SW480 (cell line): ENCODE results near the gene RAPGEF6.
"Not testable (repeated sequence)": the region's sequence is repeated elsewhere in the genome, so short reads cannot be mapped to it uniquely, and the experiment has no call there.

Experiments
- DNase-seq: peaks from one replicate; pipeline ENCODE4 v3.0.0-alpha.2; 2016; ENCODE audit warnings: low spot score

The RAPGEF6 gene

DNA sequence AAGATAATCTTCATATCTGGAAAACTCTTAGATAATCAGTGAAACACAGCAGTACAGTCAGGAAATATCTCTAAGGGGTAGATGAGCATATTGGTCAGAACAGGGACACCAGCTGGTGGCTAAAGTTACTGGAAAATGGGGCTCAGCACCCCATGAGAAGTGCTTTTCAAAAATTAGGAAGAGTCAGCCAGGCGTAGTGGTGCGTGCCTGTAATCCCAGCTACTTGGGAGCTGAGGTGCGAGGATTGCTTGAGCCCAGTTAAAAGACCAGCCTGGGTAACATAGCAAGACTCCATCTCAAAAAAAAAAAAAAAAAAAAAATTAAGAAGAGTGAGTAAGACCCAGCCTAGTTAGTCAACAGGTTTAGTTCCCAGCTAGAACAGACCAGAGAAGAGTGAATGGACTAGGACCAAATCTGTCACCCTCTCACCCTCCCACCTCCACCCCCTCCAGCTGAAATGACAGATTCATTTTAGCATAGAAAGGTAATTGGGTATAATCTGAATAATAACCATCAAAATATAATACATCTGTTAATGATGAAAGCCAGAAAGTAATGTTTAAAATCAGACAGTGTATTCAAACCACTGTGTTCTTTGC is 250.3 kb downstream of the RAPGEF6 start:
- no peak for DNase-seq

DNA sequence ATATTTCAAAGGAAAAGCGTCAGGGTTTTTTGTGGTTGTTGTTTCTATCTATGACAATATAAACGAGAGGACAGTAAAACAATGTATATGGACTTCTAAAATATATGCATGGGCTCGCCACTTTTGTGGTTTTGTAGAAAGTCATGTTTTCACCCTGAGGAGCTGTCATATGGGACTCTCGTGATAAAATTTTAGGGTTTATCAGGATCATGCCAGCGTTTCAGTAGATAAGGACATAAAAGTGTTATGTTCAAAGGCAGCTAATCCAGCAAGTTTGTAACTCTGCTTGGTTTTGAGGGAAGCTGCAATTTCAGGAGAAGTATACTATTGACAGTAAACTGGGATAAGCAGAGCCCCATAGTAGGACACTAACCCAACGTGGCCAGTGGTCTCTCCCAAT is 250.9 kb downstream of the RAPGEF6 start:
- no peak for DNase-seq

DNA sequence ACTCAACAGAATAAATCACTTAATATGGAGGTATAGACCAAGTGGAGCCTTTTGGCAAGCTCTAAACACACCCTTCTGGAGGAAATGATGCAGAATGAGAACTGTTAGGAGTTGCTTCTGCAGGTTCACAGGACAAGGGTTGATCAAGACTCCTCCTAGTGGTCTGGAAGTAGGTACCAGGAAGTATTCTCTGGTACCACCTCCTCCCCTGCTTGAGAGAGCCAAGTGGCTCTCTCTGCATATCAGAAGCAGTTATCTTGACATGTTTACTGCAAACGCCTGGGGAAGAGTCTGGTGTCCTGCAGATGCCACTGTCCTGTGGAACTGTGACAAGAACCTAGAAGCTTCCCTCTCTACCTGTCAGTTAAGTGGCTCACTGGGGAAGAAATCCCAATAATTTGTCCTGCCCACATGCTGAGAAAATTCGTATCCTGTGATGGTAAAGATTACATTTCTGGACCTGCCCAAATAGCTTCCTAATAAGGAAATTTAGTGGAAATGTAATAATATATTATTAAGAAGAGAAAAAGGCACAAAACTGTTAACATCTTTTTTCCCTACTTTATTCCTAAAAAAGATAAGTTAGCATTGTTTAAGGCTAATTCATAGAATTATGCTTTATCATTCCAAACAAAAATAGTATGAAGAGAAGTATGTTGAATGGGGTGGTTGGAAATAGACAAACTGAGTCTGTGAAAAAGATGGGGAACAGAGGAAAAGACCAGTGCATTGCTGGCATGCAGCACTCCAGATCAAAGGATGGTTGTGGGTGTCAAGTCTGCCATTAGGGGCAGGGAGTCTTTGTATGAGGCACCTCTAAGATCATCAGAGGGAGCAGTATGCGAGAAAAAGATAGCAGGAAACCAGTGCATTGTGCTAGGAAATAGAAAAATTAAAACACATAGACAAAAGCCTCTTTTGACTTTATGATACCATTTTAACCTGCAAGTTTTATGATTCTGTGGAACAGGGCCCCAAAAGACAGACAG is 252.3 kb downstream of the RAPGEF6 start:
- peak; percentile 75 for DNase-seq

DNA sequence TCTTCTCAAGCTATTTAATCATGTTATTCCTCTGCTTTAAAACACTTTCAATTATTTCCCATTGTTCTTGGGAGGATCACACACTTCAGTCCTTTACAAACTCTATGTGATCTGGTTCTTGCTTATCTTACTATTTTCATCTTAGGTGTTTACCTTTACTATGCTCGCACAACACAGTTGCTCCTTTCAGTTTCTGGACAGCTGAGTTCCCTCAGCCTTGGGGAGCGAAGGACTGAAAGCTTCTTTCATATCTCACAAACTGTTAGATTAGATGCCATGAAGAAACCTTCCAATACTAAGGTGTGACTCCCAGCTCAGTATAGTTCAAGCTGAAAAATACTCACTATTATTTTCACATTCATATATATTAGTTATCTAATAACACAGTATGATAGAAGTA is 253.3 kb downstream of the RAPGEF6 start:
- DNase-seq, result no peak

DNA sequence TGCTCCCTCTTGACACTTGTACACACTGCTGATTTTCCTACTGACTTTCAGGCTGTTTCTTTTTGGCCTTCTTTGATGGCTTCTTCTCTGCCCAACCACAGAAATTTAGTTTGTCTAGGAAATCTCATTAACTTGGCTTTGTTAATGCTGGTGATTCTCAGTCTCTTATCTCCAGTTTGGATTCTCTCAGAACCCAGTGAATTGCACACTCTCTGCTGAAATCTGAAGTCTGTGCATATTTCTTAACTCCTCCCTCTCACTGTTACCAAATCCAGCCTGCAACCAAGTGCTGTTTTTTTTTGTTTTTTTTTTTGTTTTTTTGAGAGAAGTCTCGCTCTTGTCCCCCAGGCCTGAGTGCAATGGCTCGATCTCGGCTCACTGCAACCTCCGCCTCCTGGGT is 254.0 kb downstream of the RAPGEF6 start:
- no peak for DNase-seq

DNA sequence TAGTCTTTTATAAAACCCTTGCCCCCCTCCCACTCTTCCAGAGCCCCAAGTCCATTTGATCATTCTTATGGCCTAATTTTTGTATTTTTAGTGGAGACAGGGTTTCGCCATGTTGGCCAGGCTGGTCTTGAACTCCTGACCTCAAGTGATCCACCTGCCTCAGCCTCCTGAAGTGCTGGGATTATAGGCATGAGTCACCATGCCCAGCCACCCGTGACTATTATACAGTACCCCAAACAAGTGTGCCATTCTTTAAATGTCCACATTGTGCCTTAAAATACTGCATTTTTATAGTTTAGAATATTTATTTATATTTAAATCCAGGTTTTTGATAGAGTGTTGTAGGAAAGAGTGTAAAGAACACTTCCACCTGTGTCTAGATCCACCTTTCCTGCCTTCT is 254.8 kb downstream of the RAPGEF6 start:
- not testable (repeated sequence) for DNase-seq

DNA sequence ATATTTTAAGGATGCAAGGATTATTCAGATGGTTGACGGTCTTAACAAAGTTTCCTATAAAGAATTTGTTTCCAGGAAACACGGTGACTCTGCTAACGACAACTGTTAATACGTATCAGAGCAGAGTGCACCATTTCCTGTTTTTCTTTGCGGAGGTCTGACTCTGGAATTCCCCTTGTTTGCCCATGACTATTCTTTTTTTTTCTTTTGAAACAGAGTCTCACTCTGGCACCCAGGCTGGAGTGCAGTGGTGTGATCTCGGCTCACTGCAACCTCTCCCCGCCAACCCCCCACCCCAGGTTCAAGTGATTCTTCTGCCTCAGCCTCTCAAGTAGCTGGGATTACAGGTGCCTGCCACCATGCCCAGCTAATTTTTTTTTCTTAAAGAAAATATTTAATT is 255.3 kb downstream of the RAPGEF6 start:
- no peak for DNase-seq

DNA sequence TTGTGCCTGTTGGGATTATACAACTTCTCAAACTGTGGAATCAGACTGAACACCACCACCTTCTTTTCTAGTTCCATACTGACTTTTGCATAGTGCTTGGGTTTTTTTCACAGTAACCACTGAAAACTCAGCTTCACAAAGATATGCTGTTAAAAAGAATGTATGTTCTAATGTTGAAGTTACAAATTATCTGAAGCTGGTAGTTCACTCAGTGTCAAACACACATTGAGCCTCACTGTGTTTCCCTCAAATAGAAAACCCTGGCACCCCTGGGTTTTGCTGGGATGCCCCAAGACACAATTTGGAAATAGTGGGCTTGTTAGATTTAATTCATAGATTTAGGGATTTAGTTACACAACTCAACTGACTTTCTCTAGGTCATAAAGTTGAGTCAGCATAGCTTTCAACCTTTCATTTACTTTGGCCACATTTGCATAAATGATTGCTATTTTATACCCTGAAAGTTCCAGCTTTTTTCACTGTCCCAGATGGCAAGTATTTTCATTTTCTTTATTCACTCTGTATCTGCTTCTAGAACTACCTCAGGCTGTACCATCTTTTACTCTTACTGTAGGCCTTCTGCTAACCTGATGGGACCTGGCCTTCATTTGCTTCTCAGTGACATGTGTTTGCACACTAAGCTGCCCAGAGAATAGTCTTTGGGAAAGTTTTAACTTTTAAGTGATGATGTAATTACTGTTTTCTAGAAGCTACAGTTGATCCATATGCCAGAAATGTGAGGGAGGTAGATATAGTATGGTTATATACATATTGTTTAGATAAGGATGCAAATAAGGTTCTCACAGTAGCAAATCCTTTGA is 256.1 kb downstream of the RAPGEF6 start:
- DNase-seq, result no peak

DNA sequence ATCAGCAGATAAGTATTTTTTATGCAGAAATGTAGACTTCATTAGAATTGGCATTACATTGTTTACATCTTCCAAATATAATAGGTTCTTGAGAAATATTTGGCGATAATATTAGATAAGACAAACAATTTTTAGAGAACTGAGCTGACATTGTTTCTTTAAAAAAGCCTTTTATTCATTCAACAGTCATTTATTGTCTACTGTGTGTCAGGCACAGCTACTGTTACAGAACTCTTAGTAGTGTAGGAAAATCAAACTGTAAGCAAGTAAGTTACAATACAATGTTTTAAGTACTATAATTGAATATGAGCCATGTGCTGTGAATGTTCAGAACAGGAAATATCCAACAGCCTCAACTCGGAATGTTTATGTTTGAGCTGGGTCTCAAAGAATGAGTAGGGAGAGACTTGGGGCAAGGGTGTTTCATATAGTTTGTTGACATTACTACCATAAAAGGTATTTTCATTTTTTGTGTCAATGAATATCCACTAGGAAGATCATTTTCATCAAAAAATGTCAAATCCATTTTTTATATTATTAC is 257.2 kb downstream of the RAPGEF6 start:
- no peak for DNase-seq

DNA sequence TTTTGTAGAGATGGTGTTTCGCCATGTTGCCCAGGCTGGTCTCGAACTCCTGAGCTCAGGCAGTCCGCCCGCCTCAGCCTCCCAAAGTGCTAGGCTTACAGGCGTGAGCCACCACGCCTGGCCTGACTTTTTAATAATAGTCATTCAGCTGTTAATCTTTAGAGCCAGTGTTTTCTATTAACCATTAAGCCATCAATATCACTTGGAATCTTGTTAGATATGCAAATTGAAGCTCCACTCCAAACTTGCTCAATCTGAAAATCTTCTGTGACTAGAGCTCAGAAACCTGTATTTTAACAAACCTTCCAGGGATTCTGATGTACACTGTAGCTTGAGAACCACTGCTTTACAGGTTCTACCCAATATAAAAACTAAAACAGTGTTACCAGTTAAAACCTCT is 257.7 kb downstream of the RAPGEF6 start:
- no peak for DNase-seq

DNA sequence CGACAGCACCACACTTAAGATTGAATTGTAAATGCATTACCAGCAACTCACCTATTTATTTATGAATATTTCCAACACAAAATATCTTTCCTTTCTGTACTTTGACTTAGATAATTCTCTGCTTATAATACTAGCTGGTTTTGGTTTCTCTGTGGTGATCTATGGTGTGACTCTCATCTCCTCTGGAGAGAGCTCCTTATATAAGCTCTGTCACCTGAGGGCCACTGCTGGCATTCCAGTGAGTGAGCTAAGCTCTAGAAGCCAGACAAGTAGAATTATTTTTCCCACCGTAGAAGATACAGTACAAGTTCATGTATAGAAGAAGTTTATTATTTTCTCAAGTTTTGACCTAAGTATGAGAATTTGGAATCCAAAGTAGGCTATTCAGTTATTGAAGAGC is 259.7 kb downstream of the RAPGEF6 start:
- DNase-seq, result no peak
